Measurements from ENCODE around the gene SLC12A9.

Gene SLC12A9

DNA sequence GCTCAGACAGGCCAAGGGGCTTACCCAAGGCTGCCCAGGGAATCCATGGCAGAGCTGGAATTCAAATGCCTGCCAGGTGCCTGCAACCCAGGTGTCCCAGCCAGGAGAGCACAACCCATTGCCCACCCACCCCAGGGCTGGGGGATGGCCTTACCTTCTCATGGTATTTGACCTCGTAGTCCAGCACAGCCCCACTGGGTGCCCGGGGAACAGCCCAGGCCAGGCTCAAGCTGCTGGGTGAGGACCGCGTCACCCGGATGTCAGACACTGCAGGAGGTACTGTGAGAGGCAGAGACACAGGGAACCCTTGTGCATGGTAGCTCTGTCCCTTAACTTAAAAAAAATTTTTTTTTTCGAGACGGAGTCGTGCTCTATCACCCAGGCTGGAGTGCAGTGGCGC lies 34.1 kb upstream of the SLC12A9 start:
- H3K4me3 ChIP-seq (ENCODE audit: low read depth, low read length, poor library complexity, severe bottlenecking): no peak overlapping the region
- H2AFZ ChIP-seq (ENCODE audit: low read length): no peak overlapping the region
- H3K27me3 ChIP-seq (ENCODE audit: insufficient read depth, low read length): peaks cover 4% of the 10 kb centered on the region; the same call in 1 of the 2 replicates
- H3K27ac ChIP-seq (ENCODE audit: low read depth, low read length, poor library complexity, severe bottlenecking): no peak overlapping the region
- no peak overlapping the region for H3K9ac ChIP-seq (ENCODE audit: low read length)
- no peaks in the 10 kb centered on the region for H3K9me3 ChIP-seq (ENCODE audit: low read length)
- H3K4me1 ChIP-seq (ENCODE audit: insufficient read depth, low read length, severe bottlenecking): no peaks in the 10 kb centered on the region
- no peaks in the 10 kb centered on the region for H3K9me2 ChIP-seq (ENCODE audit: low read depth, low read length)
- H3K36me3 ChIP-seq (ENCODE audit: insufficient read depth, low read length): no peaks in the 10 kb centered on the region
- H3F3A ChIP-seq (ENCODE audit: insufficient read depth, low read length): no peaks in the 10 kb centered on the region
- no peaks in the 10 kb centered on the region for H4K20me1 ChIP-seq (ENCODE audit: insufficient read depth, low read length)
- no peaks in the 10 kb centered on the region for H3K79me2 ChIP-seq (ENCODE audit: insufficient read depth, low read length)
- H3K4me2 ChIP-seq (ENCODE audit: low read length): no peak overlapping the region
- no peak for TF ChIP-seq CTCF (IDR thresholded peaks at IDR 0.05; ENCODE audit: low read length)
- TF ChIP-seq EZH2 (IDR thresholded peaks at IDR 0.05; ENCODE audit: borderline replicate concordance, low read length): no peak

DNA sequence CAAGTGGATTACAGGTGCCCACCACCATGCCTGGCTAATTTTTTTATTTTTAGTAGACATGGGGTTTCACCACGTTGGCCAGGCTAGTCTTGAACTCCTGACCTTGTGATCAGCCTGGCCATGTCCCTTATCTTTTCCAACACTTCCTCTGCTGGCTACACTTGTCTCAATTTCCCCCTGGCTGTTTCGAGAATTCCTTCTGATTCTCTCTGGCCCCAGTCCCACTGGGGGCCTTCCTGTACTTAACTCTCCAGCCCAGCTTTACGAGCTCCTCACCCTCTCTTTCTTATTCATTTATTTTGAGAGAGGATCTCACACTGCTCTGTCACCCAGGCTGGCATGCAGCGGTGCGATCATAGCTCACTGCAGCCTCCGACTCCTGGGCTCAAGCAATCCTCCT lies 33.7 kb upstream of the SLC12A9 start:
- H3K9ac ChIP-seq (ENCODE audit: low read length): no peak overlapping the region
- no peak overlapping the region for H3K4me2 ChIP-seq (ENCODE audit: low read length)
- no peaks in the 10 kb centered on the region for H4K20me1 ChIP-seq (ENCODE audit: insufficient read depth, low read length)
- no peaks in the 10 kb centered on the region for H3K9me2 ChIP-seq (ENCODE audit: low read depth, low read length)
- no peaks in the 10 kb centered on the region for H3K36me3 ChIP-seq (ENCODE audit: insufficient read depth, low read length)
- H3K9me3 ChIP-seq (ENCODE audit: low read length): no peaks in the 10 kb centered on the region
- no peaks in the 10 kb centered on the region for H3K4me1 ChIP-seq (ENCODE audit: insufficient read depth, low read length, severe bottlenecking)
- H3K27me3 ChIP-seq (ENCODE audit: insufficient read depth, low read length): peaks cover 4% of the 10 kb centered on the region; the same call in 1 of the 2 replicates
- H2AFZ ChIP-seq (ENCODE audit: low read length): no peak overlapping the region
- H3K79me2 ChIP-seq (ENCODE audit: insufficient read depth, low read length): no peaks in the 10 kb centered on the region
- H3F3A ChIP-seq (ENCODE audit: insufficient read depth, low read length): no peaks in the 10 kb centered on the region
- no peak overlapping the region for H3K4me3 ChIP-seq (ENCODE audit: low read depth, low read length, poor library complexity, severe bottlenecking)
- TF ChIP-seq CTCF (IDR thresholded peaks at IDR 0.05; ENCODE audit: low read length) (no peak), EZH2 (IDR thresholded peaks at IDR 0.05; ENCODE audit: borderline replicate concordance, low read length) (no peak)
- H3K27ac ChIP-seq (ENCODE audit: low read depth, low read length, poor library complexity, severe bottlenecking): no peak overlapping the region

GRCh38 chr7:100819586-100819985 lies 32.9 kb upstream of the SLC12A9 start:
- Histone ChIP-seq H4K20me1 (ENCODE audit: insufficient read depth, low read length) (no peaks in the 10 kb centered on the region), H3K9me2 (ENCODE audit: low read depth, low read length) (no peaks in the 10 kb centered on the region), H3K36me3 (ENCODE audit: insufficient read depth, low read length) (no peaks in the 10 kb centered on the region), H3K27ac (ENCODE audit: low read depth, low read length, poor library complexity, severe bottlenecking) (no peak overlapping the region), H3F3A (ENCODE audit: insufficient read depth, low read length) (no peaks in the 10 kb centered on the region), H3K27me3 (ENCODE audit: insufficient read depth, low read length) (peaks cover 4% of the 10 kb centered on the region; the same call in 1 of the 2 replicates), H3K9me3 (ENCODE audit: low read length) (no peaks in the 10 kb centered on the region), H2AFZ (ENCODE audit: low read length) (no peak overlapping the region), H3K4me2 (ENCODE audit: low read length) (no peak overlapping the region), H3K79me2 (ENCODE audit: insufficient read depth, low read length) (no peaks in the 10 kb centered on the region), H3K4me3 (ENCODE audit: low read depth, low read length, poor library complexity, severe bottlenecking) (no peak overlapping the region), H3K4me1 (ENCODE audit: insufficient read depth, low read length, severe bottlenecking) (no peaks in the 10 kb centered on the region), H3K9ac (ENCODE audit: low read length) (no peak overlapping the region)
- TF ChIP-seq CTCF (IDR thresholded peaks at IDR 0.05; ENCODE audit: low read length): no peak
- TF ChIP-seq EZH2 (IDR thresholded peaks at IDR 0.05; ENCODE audit: borderline replicate concordance, low read length): no peak
